NCI-H2081 treated with DMSO at 0.1 percent for 48 hours (cell line): ENCODE results near the gene ARID5B.

Experiments
- DNase-seq: peaks from one replicate; lab custom pipeline; 2025; lab: John Stamatoyannopoulos, UW

ARID5B gene

DNA sequence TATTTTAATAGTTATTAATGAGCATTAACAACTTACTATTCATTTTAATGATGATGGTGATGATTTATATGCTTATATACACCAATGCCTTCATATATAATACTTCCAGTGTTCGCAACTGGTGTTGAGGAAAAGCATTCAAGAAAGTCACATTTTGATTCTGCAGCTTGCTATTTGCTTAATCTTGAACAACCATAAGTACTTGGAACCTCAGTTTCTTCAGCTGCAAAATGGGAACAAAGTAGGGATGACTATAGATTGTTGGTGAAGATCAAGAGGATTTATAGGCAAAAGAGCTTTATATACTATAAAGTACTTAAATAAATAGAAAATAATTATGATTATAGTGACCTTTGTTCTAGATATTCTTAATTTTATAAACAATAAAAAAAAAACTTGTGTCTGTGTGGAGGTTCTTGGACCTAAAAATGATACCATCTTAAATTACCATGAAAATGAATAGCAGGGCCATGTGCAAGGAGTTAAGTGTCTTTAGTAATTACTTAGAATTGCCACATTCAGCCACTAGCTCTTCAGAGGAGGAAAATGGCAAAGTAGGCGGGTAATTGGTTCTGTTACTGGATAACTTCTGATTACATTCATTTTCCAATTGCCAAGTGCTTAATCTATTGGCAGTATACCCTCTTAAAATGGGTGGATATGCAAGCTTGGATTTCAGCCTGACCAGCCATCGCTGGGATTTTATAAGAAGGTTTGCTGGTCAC, 4.5 kb downstream of the ARID5B start:
- no peak for DNase-seq

DNA sequence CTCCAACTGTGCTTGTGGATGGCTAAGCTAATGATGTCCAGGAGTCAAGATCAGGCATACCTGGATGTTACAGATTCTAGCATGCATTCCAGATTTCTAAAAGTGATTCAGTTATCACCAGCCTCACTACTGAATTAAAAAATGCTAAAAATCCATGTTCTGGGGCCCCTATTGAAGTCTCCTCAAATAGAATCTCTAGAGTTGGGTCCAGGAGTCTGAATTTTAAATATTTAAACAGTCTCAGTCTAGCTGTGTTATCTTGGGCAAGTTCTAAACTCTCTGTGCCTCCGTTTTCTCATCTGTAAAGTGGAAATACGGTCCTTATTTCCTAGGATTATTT, 5.0 kb downstream of the ARID5B start:
- no peak for DNase-seq

DNA sequence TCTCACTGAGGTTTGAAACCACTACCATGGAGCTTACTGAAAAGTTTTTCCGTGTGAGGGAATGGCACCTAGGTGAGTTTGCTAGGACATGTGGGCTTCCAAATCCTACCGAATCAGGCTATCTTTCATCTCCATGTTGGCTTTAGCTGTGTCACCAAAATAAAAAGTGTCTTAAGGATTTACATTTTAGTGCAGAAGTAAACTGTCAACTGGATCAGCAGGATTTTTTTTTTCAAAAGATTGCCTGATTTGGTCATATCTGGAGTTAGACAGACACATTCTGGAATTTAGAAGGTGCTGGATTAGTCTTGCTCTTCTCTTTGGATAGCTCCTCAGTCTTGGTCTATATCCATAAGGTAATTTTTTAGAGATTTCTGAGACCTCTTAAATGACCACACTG, 5.5 kb downstream of the ARID5B start:
- no peak for DNase-seq

DNA sequence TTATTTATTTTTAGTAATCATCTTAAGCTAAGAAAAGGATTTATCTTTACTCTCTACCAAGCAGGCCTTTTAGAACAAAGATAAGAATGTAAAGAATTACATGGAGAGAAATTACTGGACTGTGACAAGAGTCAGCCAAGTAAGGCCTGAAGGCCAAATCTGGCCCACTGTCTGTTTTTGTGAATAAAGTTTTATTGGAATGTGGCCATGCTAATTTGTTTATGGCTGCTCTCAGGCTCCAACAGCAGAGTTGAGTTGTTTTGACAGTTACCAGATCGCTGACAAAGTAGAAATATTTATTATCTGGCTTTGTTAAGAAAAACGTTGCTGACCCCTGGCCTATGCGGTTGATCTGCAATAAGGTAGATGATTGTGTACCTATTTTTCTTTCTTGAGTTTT, 6.1 kb downstream of the ARID5B start:
- DNase-seq: no peak

DNA sequence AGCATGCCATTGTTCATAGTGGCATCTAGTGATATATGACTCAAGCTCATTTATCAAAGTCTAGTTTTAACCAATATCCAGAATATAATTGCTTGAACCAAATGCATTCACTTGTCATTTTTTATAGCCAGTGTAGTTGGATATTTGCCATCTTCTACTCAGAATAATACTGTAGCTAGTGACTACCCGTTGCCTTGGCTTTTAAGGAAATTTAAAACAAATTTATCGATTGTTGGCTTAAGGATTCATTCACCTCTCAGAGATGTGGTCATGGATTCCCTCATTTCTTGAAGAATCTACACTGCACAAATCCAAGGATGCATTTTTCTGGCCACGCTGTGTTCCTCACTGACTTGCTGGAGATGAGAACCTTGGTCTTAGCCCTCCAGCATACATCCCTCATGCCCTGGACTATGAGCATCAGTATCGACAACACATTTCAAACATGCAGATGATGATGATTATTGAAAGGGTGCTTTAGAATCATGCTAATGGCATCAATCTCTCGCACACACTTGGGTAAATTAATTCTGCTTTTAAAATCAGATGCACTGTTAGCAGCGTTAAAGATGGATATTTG, 8.8 kb downstream of the ARID5B start:
- no peak for DNase-seq

DNA sequence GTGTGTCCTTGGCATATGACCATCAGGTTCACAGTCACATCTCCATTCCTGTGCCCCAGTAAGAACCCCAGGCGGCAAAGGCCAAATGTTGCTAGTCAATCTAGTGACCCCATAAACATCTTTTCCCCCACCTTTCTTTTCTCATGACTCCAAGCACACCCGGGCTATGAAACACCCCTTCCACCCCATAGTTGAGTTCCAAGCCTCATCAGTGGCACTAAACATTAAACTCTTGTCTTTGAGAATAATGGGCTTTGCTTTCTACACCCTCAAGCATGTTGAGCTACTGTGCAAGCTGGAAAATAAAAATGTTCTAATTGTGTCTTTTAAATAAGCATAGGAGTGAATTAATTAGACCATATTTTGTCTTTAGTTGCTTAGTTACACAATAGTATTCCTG, 9.4 kb downstream of the ARID5B start:
- DNase-seq: no peak

DNA sequence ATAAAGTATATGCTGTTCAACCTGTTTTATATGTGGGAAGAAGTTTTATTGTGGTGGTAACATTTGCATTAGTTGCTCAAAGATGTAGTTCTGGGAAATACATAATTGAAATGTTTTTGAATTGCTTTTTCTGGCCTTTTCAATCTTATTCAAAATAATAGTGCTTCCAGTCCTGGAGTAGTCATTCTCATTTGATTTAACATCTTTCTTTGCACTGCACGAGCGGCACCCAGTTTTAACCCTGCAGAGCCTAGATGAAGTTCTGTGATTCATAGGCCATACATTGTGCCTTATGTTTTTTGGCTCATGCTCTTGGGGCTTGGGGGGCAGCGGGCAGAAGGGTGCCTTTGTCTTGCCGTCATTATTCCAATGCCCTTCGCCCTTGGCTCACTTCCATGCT, 9.9 kb downstream of the ARID5B start:
- no peak for DNase-seq

DNA sequence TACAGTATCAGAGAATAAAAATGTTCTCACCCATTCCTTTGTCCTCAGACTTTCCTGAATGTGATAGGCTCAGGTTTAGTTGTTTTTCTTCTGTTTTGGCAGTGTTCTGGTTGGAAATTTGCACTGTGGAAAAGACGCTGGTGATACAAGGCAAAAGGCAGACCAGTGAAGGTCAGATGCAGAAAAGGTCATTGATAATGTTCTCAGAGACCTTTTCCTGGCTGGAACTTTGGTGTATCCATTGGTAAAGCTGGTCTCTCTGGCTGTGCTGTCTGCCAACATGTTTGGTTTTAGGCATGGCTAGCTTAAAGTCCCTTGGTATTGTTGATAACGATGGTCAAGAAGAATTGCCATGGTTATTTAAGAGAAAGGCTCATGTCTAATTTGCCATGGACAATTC, 11.5 kb downstream of the ARID5B start:
- DNase-seq: no peak

DNA sequence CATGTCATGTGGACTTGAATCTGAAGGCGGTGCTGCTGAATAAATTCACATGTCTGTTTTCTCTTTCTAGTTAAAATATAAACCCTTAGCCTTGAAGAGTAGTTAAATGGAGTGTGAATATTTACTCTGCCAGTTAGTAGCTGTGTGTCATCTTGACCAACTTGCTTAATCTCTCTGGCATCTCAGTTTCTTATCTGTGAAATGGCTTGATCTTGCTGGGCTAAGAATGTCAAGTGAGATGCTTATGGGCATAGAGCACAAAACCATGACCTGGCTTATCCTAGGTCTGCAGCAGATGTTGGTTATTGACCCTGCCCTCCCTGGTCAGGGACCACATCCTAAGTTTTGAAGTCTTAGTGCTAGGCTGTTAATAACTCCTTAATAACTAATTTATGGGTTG, 16.6 kb downstream of the ARID5B start:
- no peak for DNase-seq

DNA sequence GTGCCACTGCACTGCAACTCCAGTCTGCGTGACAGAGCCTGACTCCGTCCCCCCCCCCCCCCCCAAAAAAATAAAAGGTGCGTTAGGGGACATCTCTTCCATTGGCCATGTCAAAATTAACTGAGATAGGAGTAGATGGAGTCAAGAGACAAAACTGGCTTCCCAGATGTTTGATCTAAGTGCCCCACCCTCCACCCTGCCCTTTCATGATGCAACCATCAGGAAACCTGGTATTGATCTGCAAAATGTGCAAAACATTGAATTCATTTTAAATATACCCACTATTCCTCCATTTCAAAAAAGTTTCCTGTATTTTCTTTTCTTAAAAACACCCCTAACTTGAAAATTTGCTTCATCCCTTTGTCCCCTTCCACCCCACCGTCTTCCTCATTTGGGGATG, 17.5 kb downstream of the ARID5B start:
- DNase-seq: no peak

DNA sequence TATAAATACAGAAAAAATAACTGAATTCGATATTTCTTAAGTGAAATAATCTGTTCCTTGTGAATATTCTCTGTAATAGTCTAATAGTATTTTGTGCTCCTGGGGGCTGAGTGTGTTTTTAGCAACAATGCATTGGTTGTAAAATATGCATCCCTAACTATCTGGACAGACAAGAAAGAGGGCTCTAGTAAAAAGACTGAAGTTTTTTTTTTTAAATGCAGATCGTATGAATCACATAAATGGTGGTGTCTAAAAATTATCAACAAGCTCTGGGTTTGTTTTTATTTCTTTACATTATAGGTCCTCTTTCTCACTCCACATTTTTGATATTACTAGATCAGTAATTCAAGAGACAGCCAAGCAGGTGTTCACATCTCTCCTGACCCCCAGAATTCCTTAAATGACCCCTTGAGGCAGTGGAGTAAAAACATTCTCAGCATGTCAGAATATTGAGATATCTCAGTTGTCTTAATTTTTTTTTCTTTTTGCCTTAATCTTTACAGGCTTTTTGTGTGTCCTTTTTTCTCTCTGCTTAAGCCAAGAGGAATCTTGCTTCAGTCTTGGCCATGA, 18.2 kb downstream of the ARID5B start:
- no peak for DNase-seq

DNA sequence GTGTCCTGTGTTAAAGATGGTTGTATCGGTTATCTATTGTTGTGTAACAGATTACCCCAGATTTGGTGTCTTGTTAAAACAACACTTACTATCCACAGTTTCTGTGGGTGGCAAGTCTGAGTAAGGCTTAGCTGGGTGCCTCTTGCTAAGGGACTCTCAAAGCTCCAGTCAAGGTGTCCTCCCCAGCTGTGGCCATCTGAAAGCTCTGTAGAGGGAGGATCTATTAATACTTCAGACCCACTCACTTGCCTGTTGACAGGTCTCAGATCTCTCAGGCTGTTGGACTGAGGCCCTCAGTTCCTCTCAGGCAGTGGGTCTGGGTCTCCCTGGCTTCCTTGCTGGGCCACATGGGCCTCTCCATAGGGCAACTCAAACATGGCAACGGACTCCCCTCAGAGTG, 19.6 kb downstream of the ARID5B start:
- no peak for DNase-seq

DNA sequence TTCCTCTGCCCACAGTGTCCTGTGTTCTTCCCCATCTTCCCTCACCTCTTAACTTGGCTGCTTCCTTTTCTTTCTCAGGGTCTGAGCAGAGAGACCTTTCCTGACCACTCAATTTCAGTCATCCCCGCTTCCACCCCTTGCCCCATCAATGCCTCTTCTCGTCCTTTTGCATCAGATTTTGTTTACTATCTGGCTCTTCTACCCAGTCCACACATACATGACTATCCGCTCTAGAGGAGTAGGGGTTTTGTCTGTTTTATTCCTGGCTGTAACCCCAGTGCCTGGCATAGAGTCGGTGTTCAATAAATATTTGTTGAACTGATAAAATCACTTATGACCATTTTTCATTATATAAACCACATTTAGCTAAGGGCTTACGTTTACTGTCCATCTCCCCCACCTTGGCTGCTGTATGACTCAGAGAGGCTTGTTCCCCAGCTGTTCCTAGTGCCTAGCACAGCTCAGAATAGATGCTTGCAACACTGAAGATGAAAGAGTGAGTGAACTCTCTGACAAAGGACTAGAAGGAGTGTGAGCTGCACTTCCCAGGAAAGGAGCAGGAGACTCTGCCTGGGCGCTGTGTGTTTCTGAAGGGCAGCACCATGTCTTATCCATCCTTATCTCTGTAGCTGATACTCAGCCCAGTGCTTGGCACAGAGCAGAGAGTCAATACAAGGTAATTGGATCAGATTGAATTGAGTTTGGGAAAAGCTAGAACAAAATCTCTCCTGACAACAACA, 21.9 kb downstream of the ARID5B start:
- DNase-seq: no peak

DNA sequence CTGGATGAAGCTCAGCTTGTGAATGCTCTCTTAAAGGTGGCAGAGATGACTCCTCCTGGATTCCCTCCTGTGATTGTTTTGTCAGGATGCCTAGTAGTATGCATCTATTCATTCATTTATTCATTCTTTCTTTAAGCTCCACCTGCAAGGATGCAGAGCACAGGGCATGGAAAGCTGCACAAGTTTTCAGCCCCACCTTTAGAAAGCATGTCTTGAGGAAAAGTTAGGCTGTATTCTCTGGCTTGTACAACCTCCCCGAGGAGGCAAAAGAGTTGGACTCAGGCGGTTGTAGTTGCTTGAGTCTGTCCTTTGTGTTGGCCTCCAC, 22.4 kb downstream of the ARID5B start:
- no peak for DNase-seq

DNA sequence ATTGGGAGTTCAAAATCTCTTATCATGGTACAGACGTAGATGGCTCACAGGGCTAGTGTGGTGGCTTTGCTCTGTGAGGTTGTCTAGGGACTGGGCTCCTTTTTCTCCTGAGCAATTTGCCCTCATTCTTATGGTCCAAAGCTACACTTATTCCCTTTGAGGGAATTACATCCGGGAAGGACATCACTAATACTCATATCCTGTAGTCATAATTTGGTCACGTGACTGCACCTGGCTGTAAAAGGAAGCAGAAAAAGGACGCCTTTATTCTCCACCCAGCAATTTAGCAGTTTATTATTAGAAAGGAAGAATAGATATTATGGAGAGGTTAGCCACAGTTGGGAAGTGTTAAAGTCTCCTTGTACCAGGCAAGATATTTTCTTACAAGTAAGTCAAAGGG, 28.1 kb downstream of the ARID5B start:
- DNase-seq: no peak

DNA sequence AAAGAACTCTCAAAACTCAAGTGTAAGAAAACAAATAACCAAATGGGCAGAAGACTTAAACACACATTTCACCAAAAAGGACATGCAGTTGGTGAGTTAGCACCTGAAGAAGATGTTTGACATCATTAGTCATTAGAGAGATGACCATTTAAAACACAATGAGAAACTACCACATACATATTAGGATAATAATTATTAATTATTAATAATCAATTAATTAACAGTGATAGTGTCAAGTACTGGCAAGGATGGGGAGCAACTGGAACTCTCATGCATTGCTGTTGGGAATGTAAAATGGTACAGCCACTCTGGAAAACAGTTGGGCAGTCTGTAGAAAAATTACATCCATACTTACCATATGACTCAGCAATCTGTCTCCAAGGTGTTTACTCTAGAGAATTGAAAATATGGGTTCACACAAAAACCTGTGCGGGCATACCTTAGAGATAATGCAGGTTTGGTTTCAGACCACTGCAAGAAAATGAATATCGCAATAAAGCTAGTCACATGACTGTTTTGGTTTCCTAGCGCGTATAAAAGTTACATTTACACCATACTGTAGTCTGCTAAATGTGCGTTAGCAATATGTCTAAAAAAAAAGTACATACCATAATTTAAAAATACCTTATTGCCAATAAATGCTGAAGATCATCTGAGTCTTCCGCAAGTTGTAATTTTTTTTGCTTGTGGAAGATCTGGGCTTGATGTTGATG, 30.3 kb downstream of the ARID5B start:
- no peak for DNase-seq

DNA sequence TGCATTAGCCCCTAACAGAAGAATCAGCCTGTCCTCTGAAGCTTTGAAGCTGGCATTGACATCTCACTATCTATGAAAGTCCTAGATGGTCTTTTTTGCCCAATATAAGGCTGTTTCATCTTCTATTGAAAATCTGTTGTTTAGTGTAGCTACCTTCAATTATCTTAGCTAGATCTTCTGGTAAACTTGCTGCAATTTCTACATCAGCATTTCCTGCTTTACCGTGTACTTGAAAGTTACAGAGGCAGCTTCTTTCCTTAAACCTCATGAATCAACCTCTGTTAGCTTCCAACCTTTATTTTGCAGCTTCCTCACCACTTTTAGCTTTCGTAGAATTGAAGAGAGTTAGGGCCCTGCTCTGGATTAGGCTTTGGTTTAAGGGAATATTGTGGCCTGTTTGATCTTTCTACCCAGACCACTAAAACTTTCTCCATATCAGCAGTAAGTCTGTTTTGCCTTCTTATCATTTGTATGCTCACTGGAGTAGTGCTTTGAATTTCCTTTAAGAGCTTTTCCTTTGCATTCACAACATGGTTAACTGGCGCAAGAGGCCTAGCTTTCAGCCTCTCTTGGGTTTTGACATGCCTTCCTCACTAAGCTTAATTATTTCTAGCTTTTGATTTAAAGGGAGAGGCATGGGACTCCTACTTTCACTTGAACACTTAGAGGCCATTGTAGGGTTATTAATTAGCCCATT, 32.5 kb downstream of the ARID5B start:
- DNase-seq: no peak

DNA sequence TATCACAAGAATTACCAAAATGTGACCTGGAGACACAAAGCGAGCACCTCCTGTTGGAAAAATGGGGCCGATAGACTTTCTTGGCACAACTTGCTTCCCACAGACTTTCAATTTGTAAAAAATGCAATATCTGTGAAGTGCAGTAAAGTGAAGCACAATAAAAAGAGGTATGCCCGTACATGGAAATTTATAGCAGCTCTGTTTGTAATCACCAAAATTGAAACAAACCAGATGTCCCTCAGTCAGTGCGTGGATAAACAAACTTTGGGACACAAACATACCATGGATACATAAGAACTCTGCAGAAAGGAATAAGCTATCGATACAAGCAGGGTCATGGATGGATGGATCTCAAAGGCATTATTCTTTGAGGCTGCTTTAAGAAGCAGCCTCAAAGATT, 33.6 kb downstream of the ARID5B start:
- DNase-seq: no peak

DNA sequence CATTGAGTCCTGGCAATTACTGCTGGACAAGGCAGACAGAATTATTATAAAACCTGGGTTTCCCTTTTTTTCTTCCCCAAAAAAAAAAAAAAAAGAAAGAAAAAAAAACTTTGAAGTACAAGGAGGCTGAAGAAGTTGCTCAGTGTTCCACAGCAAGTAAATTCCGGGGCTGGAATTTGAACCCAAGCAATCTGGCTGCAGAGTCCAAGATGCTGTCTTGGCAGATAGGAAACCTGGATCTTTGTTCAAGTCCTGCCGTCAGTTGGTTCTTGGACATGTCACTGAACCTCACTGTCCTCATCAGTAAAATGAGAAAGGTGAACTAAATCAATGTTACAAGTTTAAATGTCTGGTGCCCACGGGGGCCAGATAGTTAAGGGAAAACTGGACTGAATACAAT, 35.3 kb downstream of the ARID5B start:
- no peak for DNase-seq

DNA sequence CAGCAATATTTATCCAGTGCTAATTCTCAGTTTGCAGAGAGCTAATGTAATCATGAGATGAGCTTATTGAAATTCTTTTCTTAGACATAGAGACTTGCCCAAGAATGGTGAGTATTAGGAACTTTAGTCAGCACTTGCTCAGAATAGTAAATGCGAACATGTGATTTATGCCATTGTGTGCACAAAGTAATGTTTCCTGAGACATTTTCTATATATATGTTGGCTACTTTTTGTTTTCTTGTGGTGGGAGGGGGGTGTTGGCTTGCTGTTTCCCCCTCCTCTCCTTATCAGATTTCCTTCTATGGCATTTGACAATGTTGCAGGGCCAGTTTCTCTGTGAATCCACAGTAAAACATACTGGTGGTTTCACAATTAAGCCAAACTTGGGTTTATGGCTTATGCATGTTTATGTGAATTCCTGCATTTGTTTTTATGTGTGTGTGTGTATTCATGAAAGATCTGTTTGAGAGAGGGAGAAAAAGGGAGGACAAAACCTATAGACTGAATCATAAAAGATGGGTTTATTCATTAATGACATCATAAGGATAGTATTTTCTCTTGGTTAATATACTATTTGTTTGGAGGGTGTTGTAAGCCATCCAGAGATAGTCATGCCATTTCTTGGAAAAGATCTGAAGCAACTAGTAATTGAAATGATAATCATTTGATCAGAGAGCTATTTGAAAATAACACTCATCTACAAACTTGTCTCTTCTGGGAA, 36.3 kb downstream of the ARID5B start:
- no peak for DNase-seq

DNA sequence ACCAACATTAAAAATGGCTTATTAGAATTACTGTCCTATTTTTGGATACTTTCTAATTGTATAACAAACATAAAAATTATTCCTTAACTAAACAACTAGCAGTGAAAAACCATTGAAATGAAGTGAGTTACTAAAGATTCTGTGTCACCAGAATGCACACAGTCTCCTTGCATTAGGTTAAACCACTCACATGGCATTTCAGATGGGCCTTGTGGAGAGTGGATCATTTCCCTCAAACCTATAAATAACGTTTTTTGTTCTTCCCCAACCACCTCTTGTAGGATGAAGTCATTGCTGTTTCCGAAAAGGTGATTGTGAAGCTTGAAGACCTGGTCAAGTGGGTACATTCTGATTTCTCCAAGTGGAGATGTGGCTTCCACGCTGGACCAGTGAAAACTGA, 38.4 kb downstream of the ARID5B start:
- DNase-seq: no peak
